Measurements from ENCODE around the gene ARL8B. TPM values are rescaled to one million over a fixed set of nuclear protein-coding genes. Genes with fewer than 3 reads are reported as not detected.

The ARL8B gene
- total and polyA plus RNA-seq, 4 donors = 53.9 to 172 (median 105) TPM

DNA sequence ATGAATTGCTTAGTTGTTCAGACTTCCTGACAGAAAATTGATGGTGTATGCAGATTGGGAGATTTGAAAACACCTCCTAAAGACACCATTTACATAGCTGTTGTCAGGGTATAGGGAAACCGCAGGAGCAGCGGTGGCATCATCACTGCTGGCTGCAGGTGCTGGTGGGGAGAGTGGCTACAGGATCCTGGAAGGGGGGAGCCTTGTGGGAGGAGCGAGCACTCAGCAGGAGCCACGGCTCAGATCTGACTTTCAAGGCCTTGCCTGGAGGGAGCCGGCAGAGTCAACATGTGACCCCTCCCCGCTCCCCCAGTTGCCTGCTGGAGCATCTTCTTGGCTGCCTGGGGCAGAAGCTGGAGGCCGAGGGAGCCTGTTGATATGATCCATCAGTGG lies 91.5 kb downstream of the ARL8B start:
- H3K27me3 ChIP-seq (ENCODE audit: control insufficient read depth, insufficient read depth, low read length) = no peaks in the 10 kb centered on the region
- H3K4me3 ChIP-seq (ENCODE audit: low read depth, low read length) = no peak overlapping the region
- WGBS (ENCODE audit: insufficient coverage) = 51% methylated on average over 5 of the region's 7 CpGs
- H3K4me1 ChIP-seq (ENCODE audit: control insufficient read depth, insufficient read depth, low read length) = no peaks in the 10 kb centered on the region
- DNase-seq (ENCODE audit: low read depth in 4 of 6, low spot score in 6 of 6) = no peak
- no peak overlapping the region for H3K27ac ChIP-seq (ENCODE audit: low read depth, low read length)
- peaks cover 46% of the 10 kb centered on the region for H3K36me3 ChIP-seq (ENCODE audit: control insufficient read depth, insufficient read depth, low read length)
- H3K9me3 ChIP-seq (ENCODE audit: control insufficient read depth, insufficient read depth, low read length) = no peaks in the 10 kb centered on the region

DNA sequence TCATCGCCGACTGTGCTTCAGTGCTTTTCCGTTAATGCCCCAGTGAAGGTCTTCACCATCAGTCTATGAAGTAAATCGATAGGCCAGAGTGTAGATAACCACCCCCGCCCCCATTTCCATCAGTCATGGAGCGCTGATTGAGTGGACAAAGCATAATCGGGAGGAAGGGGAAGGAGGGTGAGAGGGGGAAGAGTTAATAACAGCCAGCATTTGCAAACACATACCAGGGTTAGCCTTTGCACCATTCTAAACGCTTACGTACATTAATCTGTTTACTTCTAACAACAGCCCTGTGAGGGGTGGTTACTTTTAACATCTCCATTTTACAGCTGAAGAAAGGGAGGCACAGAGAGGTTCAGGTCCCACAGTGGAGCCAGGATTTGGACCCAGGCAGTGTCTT lies 92.3 kb downstream of the ARL8B start:
- H3K4me3 ChIP-seq (ENCODE audit: low read depth, low read length) = no peak overlapping the region
- H3K27ac ChIP-seq (ENCODE audit: low read depth, low read length) = no peak overlapping the region
- H3K4me1 ChIP-seq (ENCODE audit: control insufficient read depth, insufficient read depth, low read length) = no peaks in the 10 kb centered on the region
- H3K9me3 ChIP-seq (ENCODE audit: control insufficient read depth, insufficient read depth, low read length) = no peaks in the 10 kb centered on the region
- WGBS (ENCODE audit: insufficient coverage) = 93% methylated on average over 3 of the region's 9 CpGs
- DNase-seq (ENCODE audit: low read depth in 4 of 6, low spot score in 6 of 6) = no peak
- H3K36me3 ChIP-seq (ENCODE audit: control insufficient read depth, insufficient read depth, low read length) = peaks cover 42% of the 10 kb centered on the region
- no peaks in the 10 kb centered on the region for H3K27me3 ChIP-seq (ENCODE audit: control insufficient read depth, insufficient read depth, low read length)

DNA sequence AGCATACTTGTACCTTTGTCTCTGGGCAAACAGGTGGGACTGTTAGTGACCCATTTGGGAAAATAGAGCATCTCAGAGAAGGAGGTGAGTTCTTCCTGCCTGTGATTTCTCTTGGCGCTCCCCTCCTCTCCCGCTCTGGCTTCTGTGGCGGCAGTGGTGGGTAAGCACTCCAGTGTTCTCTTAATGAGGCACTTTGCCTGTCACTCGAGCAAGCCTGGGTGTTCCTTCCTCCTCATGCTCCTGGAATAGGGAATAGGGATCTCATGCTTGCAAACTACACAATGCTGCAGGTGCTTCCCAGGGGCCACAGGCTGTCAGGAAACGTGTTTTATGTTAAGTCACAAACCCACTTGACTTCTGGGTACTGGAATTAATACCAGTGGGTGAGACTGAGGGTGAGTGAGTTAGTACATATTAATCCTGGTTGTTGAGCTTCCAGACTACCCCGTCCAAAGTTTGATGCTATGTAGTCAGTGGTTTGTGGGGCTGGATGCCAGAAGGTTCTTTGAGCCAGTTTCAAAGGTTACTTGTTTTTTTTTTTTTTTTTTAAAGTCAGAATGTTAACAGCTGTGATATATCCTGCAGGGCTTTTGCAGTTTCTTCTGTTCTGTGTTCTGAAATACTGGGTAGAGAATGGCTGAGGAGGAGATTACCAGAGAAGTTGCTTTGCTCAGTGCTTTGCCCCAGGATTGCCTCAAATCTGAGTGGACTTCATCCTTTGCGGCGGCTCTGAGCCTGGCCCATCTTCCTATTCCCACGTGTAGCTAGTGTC lies 95.9 kb downstream of the ARL8B start:
- Histone ChIP-seq H3K36me3 (ENCODE audit: control insufficient read depth, insufficient read depth, low read length) (peaks cover 31% of the 10 kb centered on the region), H3K4me1 (ENCODE audit: control insufficient read depth, insufficient read depth, low read length) (no peaks in the 10 kb centered on the region), H3K9me3 (ENCODE audit: control insufficient read depth, insufficient read depth, low read length) (no peaks in the 10 kb centered on the region), H3K27me3 (ENCODE audit: control insufficient read depth, insufficient read depth, low read length) (no peaks in the 10 kb centered on the region), H3K27ac (ENCODE audit: low read depth, low read length) (no peak overlapping the region), H3K4me3 (ENCODE audit: low read depth, low read length) (no peak overlapping the region)
- DNase-seq (ENCODE audit: low read depth in 4 of 6, low spot score in 6 of 6) = no peak
- 77% methylated on average over 3 of the region's 9 CpGs for WGBS (ENCODE audit: insufficient coverage)

DNA sequence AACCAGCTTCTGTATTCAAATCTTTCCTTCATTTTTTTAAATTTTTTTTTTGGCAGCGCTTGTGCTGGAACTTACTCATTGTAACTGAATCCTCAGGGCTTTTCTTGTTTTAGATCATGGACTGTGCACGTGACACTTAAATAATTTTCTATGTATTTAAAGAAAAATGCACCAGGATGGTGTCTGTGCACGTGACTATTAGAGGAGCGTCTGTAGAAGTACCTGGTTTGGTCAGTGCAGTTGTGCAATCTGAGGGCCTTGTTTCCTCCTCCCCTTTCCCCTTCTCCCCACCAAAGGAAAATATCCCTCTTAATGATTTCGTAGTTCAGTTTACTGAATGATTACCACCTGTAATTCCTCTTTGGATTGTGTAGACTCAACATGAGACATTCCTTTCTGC lies 96.7 kb downstream of the ARL8B start:
- Histone ChIP-seq H3K36me3 (ENCODE audit: control insufficient read depth, insufficient read depth, low read length) (peaks cover 24% of the 10 kb centered on the region), H3K4me3 (ENCODE audit: low read depth, low read length) (no peak overlapping the region), H3K4me1 (ENCODE audit: control insufficient read depth, insufficient read depth, low read length) (no peaks in the 10 kb centered on the region), H3K9me3 (ENCODE audit: control insufficient read depth, insufficient read depth, low read length) (no peaks in the 10 kb centered on the region), H3K27me3 (ENCODE audit: control insufficient read depth, insufficient read depth, low read length) (no peaks in the 10 kb centered on the region), H3K27ac (ENCODE audit: low read depth, low read length) (no peak overlapping the region)
- no CpG with 5 or more reads among the region's 5 CpGs for WGBS (ENCODE audit: insufficient coverage)
- DNase-seq (ENCODE audit: low read depth in 4 of 6, low spot score in 6 of 6) = no peak

DNA sequence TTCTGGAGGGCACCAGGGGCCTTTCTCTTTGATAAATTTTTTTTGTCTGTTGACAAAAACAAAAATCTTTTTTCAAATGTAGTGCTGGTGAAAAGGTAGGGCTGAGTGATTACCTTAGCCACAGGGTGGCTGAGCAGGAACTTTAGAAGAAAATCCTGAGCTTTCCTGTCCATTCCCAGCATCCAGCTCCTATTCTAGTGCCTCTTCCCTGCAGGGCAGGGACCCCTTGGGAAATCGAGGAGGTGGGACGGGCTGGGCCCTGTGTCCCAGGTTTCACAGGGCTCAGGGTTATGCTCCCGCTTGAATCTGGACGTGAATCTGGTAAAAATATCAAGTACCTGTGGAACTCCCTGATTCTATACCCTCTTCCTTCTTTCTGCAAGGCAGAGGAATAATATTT lies 97.1 kb downstream of the ARL8B start:
- no peak for DNase-seq (ENCODE audit: low read depth in 4 of 6, low spot score in 6 of 6)
- WGBS (ENCODE audit: insufficient coverage) = 73% methylated on average over 3 of the region's 4 CpGs
- Histone ChIP-seq H3K27ac (ENCODE audit: low read depth, low read length) (no peak overlapping the region), H3K36me3 (ENCODE audit: control insufficient read depth, insufficient read depth, low read length) (peaks cover 20% of the 10 kb centered on the region), H3K4me1 (ENCODE audit: control insufficient read depth, insufficient read depth, low read length) (no peaks in the 10 kb centered on the region), H3K27me3 (ENCODE audit: control insufficient read depth, insufficient read depth, low read length) (no peaks in the 10 kb centered on the region), H3K9me3 (ENCODE audit: control insufficient read depth, insufficient read depth, low read length) (no peaks in the 10 kb centered on the region), H3K4me3 (ENCODE audit: low read depth, low read length) (no peak overlapping the region)

DNA sequence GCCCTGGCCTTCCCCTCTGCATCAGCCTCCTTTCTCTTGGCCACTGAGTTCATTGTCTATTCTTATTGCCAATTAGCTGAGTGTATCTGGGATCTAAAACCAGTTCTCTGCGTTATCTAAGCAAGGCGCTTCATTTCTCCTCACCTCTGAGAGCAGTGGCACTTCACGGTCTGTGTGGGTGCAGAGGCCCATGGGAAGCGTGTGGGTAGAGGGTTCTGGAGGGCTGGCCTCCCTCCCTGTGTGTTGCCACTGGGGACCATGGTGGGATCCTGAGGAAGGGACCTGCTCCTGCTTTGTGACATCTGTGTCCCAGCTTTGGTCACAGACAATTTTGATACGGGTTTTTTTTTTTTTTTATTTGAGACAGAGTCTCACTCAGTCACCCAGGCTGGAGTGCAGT lies 98.1 kb downstream of the ARL8B start:
- Histone ChIP-seq H3K4me3 (ENCODE audit: low read depth, low read length) (no peak overlapping the region), H3K4me1 (ENCODE audit: control insufficient read depth, insufficient read depth, low read length) (no peaks in the 10 kb centered on the region), H3K27me3 (ENCODE audit: control insufficient read depth, insufficient read depth, low read length) (no peaks in the 10 kb centered on the region), H3K27ac (ENCODE audit: low read depth, low read length) (no peak overlapping the region), H3K9me3 (ENCODE audit: control insufficient read depth, insufficient read depth, low read length) (no peaks in the 10 kb centered on the region), H3K36me3 (ENCODE audit: control insufficient read depth, insufficient read depth, low read length) (peaks cover 14% of the 10 kb centered on the region)
- DNase-seq (ENCODE audit: low read depth in 4 of 6, low spot score in 6 of 6) = no peak
- 42% methylated on average over 2 of the region's 5 CpGs for WGBS (ENCODE audit: insufficient coverage)

DNA sequence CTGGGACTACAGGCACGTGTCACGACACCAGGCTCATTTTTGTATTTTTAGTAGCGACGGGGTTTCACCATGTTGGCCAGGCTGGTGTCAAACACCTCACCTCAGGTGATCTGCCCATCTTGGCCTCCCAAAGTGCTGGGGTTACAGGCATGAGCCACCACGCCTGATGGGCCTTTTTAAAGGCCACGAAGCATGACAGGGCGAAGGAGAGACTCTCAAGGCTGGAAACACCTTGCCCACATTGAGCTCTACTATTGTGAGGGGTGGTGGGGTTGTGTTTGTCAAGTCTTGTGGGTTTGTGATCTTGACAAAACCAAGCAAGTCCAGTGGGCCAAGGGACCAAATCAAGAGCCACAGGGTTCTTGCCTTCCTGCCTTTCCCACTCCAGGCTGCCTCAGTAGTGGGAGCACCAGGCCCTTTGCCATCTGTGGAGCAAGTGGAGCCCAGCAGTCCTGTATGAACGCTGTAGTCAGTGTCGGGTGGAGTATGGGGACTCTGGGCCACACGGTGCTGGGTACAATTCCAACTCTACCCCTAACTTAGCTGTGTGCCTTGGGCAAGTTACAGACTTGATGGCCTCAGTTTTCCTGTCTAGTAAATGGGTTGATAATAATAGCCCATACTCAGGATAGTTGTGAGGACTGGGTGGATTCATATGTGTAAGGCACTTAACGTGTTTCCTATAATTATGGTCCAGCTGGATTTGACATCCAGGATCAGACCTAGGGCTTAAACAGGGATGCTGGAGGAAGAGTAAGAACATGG lies 98.8 kb downstream of the ARL8B start:
- H3K27me3 ChIP-seq (ENCODE audit: control insufficient read depth, insufficient read depth, low read length) = no peaks in the 10 kb centered on the region
- WGBS (ENCODE audit: insufficient coverage) = 94% methylated on average over 8 of the region's 11 CpGs
- no peak for DNase-seq (ENCODE audit: low read depth in 4 of 6, low spot score in 6 of 6)
- H3K4me1 ChIP-seq (ENCODE audit: control insufficient read depth, insufficient read depth, low read length) = no peaks in the 10 kb centered on the region
- no peaks in the 10 kb centered on the region for H3K9me3 ChIP-seq (ENCODE audit: control insufficient read depth, insufficient read depth, low read length)
- H3K36me3 ChIP-seq (ENCODE audit: control insufficient read depth, insufficient read depth, low read length) = peaks cover 8% of the 10 kb centered on the region
- no peak overlapping the region for H3K27ac ChIP-seq (ENCODE audit: low read depth, low read length)
- H3K4me3 ChIP-seq (ENCODE audit: low read depth, low read length) = no peak overlapping the region

DNA sequence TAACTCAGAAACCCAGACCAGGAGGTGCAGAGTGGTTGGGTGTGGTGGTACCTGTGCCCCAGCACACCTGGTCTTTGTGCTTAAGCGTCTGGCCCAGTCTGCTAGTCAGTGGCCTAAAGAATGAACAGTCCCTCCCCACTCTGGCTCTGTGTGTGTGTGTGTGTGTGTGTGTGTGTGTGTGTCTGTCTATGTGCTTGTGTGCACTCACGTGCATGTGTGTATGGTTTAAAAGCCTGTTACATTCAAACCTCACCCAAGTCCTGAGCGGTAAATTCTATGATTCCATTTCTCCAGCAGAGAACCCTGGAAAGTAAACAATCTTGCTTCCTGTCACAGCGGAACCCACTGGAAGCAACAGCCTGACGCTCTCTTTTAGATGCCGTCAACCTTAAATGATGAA lies 99.6 kb downstream of the ARL8B start:
- no peaks in the 10 kb centered on the region for H3K27me3 ChIP-seq (ENCODE audit: control insufficient read depth, insufficient read depth, low read length)
- peaks cover 8% of the 10 kb centered on the region for H3K36me3 ChIP-seq (ENCODE audit: control insufficient read depth, insufficient read depth, low read length)
- WGBS (ENCODE audit: insufficient coverage) = 0% methylated on average over 1 of the region's 6 CpGs

DNA sequence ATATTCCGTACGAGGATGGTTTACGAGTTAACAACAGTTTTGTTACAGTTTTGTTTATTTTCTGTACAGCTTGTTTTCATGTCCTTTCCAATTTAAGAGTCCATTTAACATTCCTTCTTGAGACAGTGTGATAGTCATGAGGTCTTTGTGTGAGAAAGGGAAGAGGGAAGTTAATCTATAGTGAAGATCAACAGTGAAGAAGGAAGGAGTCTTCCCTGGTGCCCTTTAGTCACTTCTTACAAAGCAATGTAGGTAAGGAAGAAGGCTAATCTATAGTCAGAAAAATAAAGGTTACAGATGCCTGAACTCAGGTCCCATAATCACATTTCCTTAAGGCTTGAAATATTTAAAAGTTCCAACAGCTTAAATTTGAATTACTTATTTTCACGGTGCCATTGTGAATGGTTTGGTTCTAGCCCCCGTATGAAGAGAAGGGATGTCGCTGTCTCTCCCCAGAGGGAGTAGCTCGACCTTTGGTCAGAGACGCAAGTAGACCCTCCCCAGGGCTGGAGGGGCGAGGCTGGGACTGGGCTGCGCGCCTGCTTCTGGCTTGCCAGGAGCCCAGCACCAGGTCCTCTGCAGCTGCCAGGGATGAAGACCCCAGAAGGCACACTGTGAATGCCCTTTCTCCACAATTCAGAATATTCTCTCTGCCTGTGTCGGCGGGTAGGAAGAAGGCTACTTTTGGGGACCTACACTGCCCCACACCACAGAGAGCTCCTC lies 100.4 kb downstream of the ARL8B start:
- H3K4me3 ChIP-seq (ENCODE audit: low read depth, low read length) = no peak overlapping the region
- H3K36me3 ChIP-seq (ENCODE audit: control insufficient read depth, insufficient read depth, low read length) = peaks cover 8% of the 10 kb centered on the region
- DNase-seq (ENCODE audit: low read depth in 4 of 6, low spot score in 6 of 6) = no peak
- no peaks in the 10 kb centered on the region for H3K27me3 ChIP-seq (ENCODE audit: control insufficient read depth, insufficient read depth, low read length)
- H3K4me1 ChIP-seq (ENCODE audit: control insufficient read depth, insufficient read depth, low read length) = no peaks in the 10 kb centered on the region
- H3K9me3 ChIP-seq (ENCODE audit: control insufficient read depth, insufficient read depth, low read length) = no peaks in the 10 kb centered on the region
- WGBS (ENCODE audit: insufficient coverage) = 83% methylated on average over 9 of the region's 13 CpGs
- no peak overlapping the region for H3K27ac ChIP-seq (ENCODE audit: low read depth, low read length)

More for the DNA sequence above, 99.6 kb downstream of the ARL8B start:
- Histone ChIP-seq H3K27ac (ENCODE audit: low read depth, low read length) (no peak overlapping the region), H3K9me3 (ENCODE audit: control insufficient read depth, insufficient read depth, low read length) (no peaks in the 10 kb centered on the region), H3K4me3 (ENCODE audit: low read depth, low read length) (no peak overlapping the region), H3K4me1 (ENCODE audit: control insufficient read depth, insufficient read depth, low read length) (no peaks in the 10 kb centered on the region)
- DNase-seq (ENCODE audit: low read depth in 4 of 6, low spot score in 6 of 6) = no peak

Data from spinal cord (tissue), 10 donors.